ENCODE results near the gene NEO1.
"Not testable (repeated sequence)": the region's sequence is repeated elsewhere in the genome, so short reads cannot be mapped to it uniquely, and the experiment has no call there.

NEO1 gene

GRCh38 chr15:73291441-73291840 lies 239.2 kb downstream of the NEO1 start:
- no peak for DNase-seq (ENCODE audit: low read depth, low spot score)
- in situ Hi-C loops (cut with HindIII; ENCODE audit: low sequenced_read_pairs) = no loop called here
- H3K4me3 ChIP-seq (ENCODE audit: low read depth, low read length) = no peak overlapping the region
- no peak for TF ChIP-seq CTCF (IDR thresholded peaks at IDR 0.05; ENCODE audit: low read depth, low read length)

GRCh38 chr15:73293773-73294172 lies 241.5 kb downstream of the NEO1 start:
- in situ Hi-C loops (cut with HindIII; ENCODE audit: low sequenced_read_pairs) = no loop called here
- TF ChIP-seq CTCF (IDR thresholded peaks at IDR 0.05; ENCODE audit: low read depth, low read length) = no peak
- H3K4me3 ChIP-seq (ENCODE audit: low read depth, low read length) = no peak overlapping the region

GRCh38 chr15:73295630-73296286 lies 243.5 kb downstream of the NEO1 start:
- H3K4me3 ChIP-seq (ENCODE audit: low read depth, low read length) = no peak overlapping the region
- TF ChIP-seq CTCF (IDR thresholded peaks at IDR 0.05; ENCODE audit: low read depth, low read length) = no peak
- no peak for DNase-seq (ENCODE audit: low read depth, low spot score)
- in situ Hi-C loops (cut with HindIII; ENCODE audit: low sequenced_read_pairs) = no loop called here

More at GRCh38 chr15:73293773-73294172, 241.5 kb downstream of the NEO1 start:
- no peak for DNase-seq (ENCODE audit: low read depth, low spot score)

GRCh38 chr15:73296609-73297353 lies 244.5 kb downstream of the NEO1 start:
- TF ChIP-seq CTCF (IDR thresholded peaks at IDR 0.05; ENCODE audit: low read depth, low read length) = no peak
- no peak overlapping the region for H3K4me3 ChIP-seq (ENCODE audit: low read depth, low read length)

GRCh38 chr15:73298522-73299245 lies 246.4 kb downstream of the NEO1 start:
- TF ChIP-seq CTCF (IDR thresholded peaks at IDR 0.05; ENCODE audit: low read depth, low read length) = no peak
- DNase-seq (ENCODE audit: low read depth, low spot score) = no peak
- in situ Hi-C loops (cut with HindIII; ENCODE audit: low sequenced_read_pairs) = no loop called here
- no peak overlapping the region for H3K4me3 ChIP-seq (ENCODE audit: low read depth, low read length)

More at GRCh38 chr15:73296609-73297353, 244.5 kb downstream of the NEO1 start:
- no peak for DNase-seq (ENCODE audit: low read depth, low spot score)
- in situ Hi-C loops (cut with HindIII; ENCODE audit: low sequenced_read_pairs) = no loop called here

- DNase-seq (ENCODE audit: low read depth, low spot score); H3K4me3 ChIP-seq (ENCODE audit: low read depth, low read length); in situ Hi-C loops (cut with HindIII; ENCODE audit: low sequenced_read_pairs): not testable (repeated sequence)
These were observed 248.0 kb downstream of the NEO1 start for GRCh38 chr15:73300286-73300685.

Measured in astrocyte of the spinal cord (primary cell).